ENCODE data around the gene TPRX1.

Gene TPRX1

GRCh38 chr19:47762615-47763308 is 41.6 kb downstream of the TPRX1 start:
- POLR2A ChIA-PET: no interaction called here
- no peak for TF ChIP-seq CTCF (IDR thresholded peaks at IDR 0.05; ENCODE audit: control extremely low read depth, extremely low read depth, low read depth, missing control alignments)
- CTCF ChIA-PET: interaction anchor here (1.2 to 7.4 kb wide), 2 partner anchors 27 to 50 kb away, joined by 3 to 81 read pairs; no protein-coding TSS in a partner anchor
- DNase-seq (ENCODE audit: extremely low spot score): no peak

GRCh38 chr19:47762151-47762550 is 42.2 kb downstream of the TPRX1 start:
- DNase-seq (ENCODE audit: extremely low spot score): no peak
- TF ChIP-seq CTCF (IDR thresholded peaks at IDR 0.05; ENCODE audit: control extremely low read depth, extremely low read depth, low read depth, missing control alignments): no peak
- POLR2A ChIA-PET: interaction anchor here (0.6 kb wide), 1 partner anchor 22 kb away, joined by 5 read pairs; no protein-coding TSS in a partner anchor
- CTCF ChIA-PET: interaction anchor here (7.4 kb wide), 1 partner anchor 27 kb away, joined by 81 read pairs; no protein-coding TSS in a partner anchor

GRCh38 chr19:47761566-47761965 is 42.8 kb downstream of the TPRX1 start:
- CTCF ChIA-PET: interaction anchor here (7.4 kb wide), 1 partner anchor 28 kb away, joined by 81 read pairs; no protein-coding TSS in a partner anchor
- POLR2A ChIA-PET: interaction anchor here (0.6 to 0.7 kb wide), 2 partner anchors 23 to 1089 kb away, joined by 3 to 5 read pairs; no protein-coding TSS in a partner anchor
- no peak for TF ChIP-seq CTCF (IDR thresholded peaks at IDR 0.05; ENCODE audit: control extremely low read depth, extremely low read depth, low read depth, missing control alignments)
- no peak for DNase-seq (ENCODE audit: extremely low spot score)

- DNase-seq (ENCODE audit: extremely low spot score): no peak
- no peak for TF ChIP-seq CTCF (IDR thresholded peaks at IDR 0.05; ENCODE audit: control extremely low read depth, extremely low read depth, low read depth, missing control alignments)
- ChIA-PET CTCF (interaction anchor here (1.4 to 7.4 kb wide), 3 partner anchors 29 to 277 kb away, joined by 3 to 81 read pairs (median 4); partner anchors contain the start of gene KPTN), POLR2A (no interaction called here)
These were observed 43.7 kb downstream of the TPRX1 start for GRCh38 chr19:47760632-47760999.

GRCh38 chr19:47758443-47758804 is 45.9 kb downstream of the TPRX1 start:
- ChIA-PET POLR2A (interaction anchor here (0.6 kb wide), 1 partner anchor 515 kb away, joined by 3 read pairs; no protein-coding TSS in a partner anchor), CTCF (interaction anchor here (1.0 to 3.0 kb wide), 5 partner anchors 9 to 323 kb away, joined by 3 to 16 read pairs (median 3); no protein-coding TSS in a partner anchor)
- no peak for TF ChIP-seq CTCF (IDR thresholded peaks at IDR 0.05; ENCODE audit: control extremely low read depth, extremely low read depth, low read depth, missing control alignments)
- DNase-seq (ENCODE audit: extremely low spot score): no peak

- ChIA-PET POLR2A (interaction anchor here (0.6 kb wide), 1 partner anchor 514 kb away, joined by 3 read pairs; no protein-coding TSS in a partner anchor), CTCF (interaction anchor here (1.5 to 3.0 kb wide), 4 partner anchors 10 to 111 kb away, joined by 3 to 16 read pairs (median 5); no protein-coding TSS in a partner anchor)
These were observed 46.5 kb downstream of the TPRX1 start for GRCh38 chr19:47757617-47758442.

More at GRCh38 chr19:47757617-47758442, 46.5 kb downstream of the TPRX1 start:
- no peak for DNase-seq (ENCODE audit: extremely low spot score)
- no peak for TF ChIP-seq CTCF (IDR thresholded peaks at IDR 0.05; ENCODE audit: control extremely low read depth, extremely low read depth, low read depth, missing control alignments)

Data from GM10248 (cell line).